IPS DF 4.7 (cell line): ENCODE data around the gene TEKT3.

ENCODE experiments used
- DNase-seq: peaks from one replicate; pipeline ENCODE4 v3.0.0-alpha.2; 2013; ENCODE audit warnings: low spot score; ENCODE audit errors: extremely low read depth

Gene TEKT3

GRCh38 chr17:15293558-15293957, 47.8 kb downstream of the TEKT3 start:
- DNase-seq = no peak

DNA sequence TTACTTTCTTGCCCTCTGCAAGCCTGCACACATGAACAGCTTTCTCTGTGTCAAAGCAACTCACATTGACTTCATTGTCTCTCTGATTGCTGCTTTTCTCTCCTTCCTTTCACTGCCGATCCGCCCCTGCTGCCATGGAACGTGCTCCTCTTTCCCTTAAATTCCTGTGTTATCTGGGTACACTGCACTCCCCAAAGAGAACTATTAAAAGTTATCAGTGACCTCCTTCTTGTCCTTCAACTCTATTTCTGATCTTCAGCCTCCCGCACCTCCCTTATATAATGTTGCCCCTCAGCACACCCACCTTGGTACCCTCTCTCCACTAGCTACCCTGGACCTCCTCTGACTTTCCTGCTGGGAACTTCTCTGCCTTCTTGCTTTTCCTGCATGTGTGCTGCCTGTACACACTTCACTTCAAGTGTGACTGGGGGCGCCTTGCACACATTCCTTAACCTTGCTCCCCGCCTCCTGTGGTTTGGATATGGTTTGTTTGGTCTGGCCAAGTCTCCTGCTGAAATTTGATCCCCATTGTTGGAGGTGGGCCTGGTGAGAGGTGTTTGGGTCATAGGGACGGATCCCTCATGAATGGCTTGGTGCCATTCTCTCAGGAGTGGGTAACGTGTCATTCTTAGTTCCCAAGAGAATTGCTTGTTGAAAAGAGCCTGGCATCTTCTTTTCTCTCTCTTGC, 49.6 kb downstream of the TEKT3 start:
- DNase-seq = no peak

- DNase-seq = no peak
Measured at GRCh38 chr17:15290605-15291004, 50.8 kb downstream of the TEKT3 start.

DNA sequence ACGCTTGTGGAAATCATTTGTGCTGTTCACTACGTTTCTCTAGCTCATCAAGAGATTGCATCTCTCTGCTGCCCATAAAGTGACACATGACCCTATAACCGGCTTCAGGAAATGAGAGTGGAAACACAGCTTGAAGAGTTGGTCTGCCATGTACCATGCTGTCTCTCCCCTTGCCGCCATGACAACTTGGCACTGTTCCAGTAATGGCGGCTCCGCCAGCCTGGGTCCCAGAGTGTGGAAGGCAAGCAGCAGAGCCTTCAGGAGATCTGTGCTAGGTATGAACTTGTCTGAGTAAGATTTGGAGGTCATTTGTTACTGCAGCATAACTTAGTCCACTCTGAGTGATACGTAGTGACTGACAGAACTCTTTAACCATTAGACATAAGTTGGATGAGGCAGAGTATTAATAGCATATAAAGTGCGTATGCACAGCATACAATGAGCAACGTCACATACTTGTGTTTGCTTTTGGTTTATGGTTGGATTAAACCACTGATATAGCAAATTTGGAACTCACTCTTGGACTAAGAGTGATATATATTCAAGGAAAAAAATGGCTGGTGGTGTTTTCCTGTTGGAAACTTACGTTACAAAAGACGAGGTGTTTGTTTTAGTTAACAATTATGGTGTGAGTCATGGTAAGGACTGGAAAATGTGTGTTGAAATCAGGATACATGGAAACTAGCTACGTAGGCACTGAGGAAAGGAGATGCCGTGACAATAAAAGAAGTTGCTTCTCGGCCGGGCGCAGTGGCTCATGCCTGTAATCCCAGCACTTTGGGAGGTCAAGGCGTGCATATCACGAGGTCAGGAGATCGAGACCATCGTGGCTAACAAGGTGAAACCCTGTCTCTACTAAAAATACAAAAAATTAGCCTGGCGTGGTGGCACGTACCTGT, 51.9 kb downstream of the TEKT3 start:
- DNase-seq = no peak

DNA sequence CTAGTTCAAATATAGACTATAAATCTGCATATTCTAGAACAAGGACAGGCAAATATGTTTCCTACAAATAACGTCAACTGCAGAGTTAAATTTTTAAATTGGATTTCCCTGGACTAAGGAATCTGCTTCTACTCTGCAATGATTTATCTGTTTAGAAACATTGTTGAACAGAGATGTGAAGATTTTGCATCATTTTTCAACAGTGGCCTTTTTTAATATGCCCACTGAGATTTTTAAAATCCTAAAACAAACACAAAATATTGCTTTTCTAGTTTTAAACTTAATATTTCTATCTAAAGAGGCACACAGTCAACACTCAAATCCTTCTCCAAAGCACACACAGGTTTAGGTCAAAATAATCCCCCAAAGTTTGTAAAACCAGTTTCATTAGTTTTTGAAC, 52.5 kb downstream of the TEKT3 start:
- no peak for DNase-seq

DNA sequence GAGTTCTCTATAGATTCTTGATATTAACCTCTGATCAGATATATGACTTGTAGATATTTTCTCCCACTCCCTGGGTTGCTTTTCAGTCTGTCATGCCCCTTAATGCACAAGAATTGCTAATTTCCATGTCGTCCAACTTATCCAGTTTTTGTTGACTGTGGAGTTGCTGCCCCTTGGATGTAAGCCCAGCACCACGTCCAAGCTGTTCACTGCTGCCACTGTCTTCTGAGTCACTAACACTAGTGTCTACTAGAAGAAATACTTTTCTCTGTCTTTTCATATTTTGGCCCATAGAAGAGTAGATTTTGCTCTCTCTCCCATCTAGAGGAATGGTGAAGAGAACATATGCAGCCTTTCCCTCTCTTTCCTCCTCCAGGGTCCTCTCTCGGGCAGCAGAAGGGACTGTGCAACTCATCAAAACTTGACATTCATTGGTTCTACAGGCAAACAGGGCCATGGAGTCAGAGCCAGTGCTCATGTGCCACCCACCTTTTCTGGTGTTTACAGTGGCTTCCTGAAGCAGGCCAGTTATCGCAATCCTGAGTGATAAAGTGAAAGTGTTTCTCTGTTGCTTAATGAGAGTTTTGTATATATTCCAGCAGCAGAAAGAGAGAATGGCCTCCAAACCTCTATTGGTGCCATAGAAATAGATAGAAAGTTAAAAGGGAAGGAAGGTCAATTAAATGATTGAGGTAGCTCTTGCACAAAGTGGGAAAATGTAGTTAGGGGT, 53.7 kb downstream of the TEKT3 start:
- no peak for DNase-seq

DNA sequence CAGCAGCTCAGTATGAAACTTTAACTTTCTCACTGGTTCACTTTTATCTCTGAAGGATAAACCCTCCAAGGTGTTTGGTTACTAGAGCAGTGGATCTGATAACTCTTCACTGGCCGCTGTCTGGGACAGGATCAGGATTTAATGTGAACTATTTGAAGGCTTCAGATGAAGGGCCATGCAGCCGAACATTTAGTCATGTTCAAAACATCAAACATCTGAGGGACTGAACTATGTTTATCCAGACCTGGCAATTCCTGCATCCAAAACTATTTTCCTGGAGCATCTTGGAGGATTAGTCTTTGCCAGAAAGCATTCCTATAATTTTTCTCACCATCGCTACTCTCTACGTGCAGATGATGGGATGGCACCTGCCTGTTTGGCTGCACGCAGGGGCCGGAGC, 55.9 kb downstream of the TEKT3 start:
- DNase-seq = no peak

DNA sequence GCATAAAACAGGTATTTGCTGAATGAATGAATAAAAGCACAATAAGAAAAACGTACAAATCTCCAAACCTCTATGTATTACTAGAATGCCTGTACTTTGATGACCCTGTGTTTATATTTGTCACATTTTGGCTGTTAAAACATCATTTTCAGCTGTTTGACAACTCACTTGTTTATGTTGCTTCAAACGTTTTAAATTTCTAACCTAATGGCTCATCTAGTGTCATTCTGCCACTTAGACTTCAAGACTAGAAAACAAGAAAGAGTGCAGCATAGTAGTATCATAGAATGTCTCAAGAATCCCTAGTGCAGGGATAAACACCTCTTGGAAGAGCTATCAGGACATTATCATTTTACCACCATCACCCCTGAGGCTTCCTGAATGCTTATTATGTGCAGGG, 56.9 kb downstream of the TEKT3 start:
- DNase-seq = no peak

DNA sequence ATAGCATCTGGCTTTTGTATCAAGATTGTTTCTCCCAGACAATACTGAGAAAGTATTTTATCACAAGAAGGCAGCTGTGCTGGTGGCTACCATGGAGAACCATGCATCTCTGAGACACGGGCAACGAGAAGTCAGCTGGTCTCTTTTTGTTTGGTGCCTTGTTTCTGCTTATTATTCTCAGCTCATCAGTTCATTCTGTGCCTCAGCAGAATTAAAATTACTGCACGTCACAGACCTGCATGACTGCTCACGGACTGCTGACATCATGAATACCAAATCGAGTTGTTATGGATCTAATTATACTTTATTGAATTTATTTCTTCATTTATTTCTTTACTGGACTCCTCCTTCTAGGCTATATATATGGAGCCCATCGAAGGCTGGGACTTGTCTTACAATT, 57.3 kb downstream of the TEKT3 start:
- DNase-seq = no peak

DNA sequence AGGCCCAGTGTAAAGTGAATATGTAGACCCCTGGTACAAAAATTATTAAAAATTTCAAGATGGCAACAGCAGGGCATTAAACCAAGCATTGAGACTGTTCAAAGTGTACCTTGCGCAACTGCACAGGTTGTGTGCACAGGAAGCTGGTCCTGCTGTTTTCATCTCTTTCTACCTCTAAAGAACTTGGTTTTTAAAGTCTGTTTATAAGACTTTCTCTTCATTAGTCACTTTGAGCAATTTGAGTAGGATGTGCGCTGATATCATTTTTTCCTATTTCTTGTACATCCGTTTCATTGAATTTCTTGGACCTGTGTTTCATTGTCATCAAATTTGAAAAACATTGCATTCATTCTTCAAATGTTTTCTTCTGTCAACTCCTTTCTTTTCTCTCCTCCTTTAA, 59.5 kb downstream of the TEKT3 start:
- DNase-seq = no peak

- no peak for DNase-seq
Measured at GRCh38 chr17:15278924-15279477, 62.4 kb downstream of the TEKT3 start.

DNA sequence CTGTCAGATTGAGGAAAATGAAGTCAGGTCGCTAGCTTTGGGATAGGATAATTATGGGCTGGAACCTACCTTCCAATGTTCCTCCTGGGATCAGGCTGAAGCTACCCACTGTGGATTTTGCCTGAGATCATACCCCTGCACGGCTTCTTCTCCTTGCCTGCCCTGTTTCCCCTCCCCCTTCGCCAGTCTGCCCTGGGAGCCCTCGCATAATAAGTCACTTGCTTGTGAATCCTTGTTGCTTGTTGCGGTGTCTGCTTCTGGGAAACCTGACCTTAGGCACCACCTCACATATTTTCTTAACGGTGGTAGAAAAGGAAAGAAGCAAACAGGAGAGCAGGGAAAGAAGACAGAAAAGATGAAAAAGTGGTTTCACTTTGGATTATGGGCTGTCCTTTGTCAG, 63.0 kb downstream of the TEKT3 start:
- DNase-seq = no peak

DNA sequence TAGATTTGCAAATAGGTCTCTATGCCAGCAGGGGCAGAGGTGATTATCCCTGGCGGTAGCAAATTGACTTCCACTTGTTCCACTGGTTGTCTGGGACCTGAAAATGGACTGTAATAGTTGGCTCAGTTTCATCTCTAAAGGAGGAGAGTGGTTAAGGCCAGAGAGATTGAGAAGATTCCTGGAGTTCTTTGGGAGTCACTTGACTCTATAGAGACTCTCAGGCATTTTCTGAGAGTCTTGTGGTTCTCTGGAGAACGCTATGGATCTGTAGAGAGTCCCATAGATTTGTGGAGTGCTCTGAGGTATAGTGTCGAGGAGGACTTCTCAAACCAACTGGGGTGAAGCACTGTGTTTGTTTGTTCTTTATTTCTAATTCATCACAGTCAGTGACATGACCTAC, 67.4 kb downstream of the TEKT3 start:
- DNase-seq = no peak

- no peak for DNase-seq
Measured at GRCh38 chr17:15273141-15273793, 68.1 kb downstream of the TEKT3 start.

DNA sequence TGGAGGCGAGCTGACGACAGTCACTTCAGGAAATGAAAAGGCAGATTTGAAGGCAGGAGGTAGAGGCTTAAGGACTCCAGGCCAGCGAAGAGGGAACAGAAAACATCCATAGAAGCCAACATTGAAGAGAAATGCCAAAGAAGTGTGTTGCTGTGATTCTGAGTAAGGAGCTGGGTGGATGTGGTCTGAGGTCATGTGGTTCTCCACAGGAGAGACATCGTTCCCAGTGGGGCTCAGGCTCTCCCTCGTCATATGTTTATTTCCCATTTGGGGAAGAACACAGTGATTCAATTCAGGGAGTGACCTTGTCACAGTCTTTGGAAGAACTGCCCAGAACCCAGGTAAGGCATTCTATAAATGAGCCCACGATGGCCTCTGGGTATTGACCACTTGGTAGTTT, 69.7 kb downstream of the TEKT3 start:
- no peak for DNase-seq

DNA sequence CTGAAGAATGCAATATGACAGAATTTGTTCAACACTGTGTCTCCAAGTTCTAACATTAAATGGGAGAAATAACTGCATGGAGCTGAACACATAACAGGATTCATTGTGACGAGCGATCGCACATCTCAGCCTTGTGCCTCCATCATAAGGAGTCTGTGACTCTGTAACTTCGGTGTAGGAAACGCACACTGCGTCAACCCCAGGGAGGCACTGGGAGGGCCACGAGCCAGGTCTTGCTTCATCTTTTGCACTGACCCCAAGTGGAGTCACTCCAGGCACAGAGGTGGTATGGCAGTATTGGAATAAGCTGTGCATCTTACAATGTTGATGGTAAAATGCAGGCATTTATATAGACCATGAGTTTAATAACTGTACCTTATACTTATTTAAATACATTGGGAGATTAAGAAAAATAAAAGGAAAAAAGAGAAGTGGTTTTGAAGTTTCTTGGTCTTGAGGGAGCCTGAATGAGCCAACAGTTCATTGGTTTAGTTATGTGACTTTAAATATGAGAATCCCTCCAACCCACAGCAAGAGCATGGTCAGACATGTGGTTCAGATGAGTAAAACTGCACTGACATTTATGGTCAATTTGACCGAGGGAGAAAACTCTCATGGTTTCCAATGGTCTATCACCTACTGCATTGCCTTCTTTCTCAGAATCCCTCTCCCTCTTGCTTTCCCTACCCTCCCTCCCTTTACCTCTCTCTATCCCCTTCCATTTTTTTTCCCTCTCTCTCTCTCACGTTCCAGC, 70.6 kb downstream of the TEKT3 start:
- DNase-seq = no peak

DNA sequence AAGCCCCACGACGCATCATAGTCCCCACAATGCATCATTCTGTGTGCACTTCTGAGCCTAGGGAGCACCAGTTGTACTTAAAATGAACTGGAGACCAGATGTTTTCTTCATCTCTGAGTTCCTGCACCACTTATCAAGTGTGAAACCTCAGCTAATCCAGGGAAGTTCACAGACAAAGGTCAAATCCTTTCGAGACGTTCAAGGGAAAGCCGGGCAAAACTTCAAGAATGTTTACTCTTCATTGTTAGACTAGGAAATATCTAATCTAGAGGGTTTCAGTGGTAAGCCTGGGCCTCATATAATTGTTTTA, 71.7 kb downstream of the TEKT3 start:
- no peak for DNase-seq

GRCh38 chr17:15269087-15269779, 72.2 kb downstream of the TEKT3 start:
- DNase-seq = no peak

GRCh38 chr17:15268461-15268860, 72.9 kb downstream of the TEKT3 start:
- no peak for DNase-seq

GRCh38 chr17:15267996-15268395, 73.4 kb downstream of the TEKT3 start:
- DNase-seq = no peak
